22Rv1 (cell line): ENCODE measurements around the gene SH2D4B.

Source experiments
- H3K27ac ChIP-seq: fragments of 450-650 bp; 2 replicates; pipeline ENCODE4 v1.5.1; 2017
- CTCF ChIP-seq: fragments of 450-650 bp; IDR thresholded peaks from 2 replicates; pipeline ENCODE4 v1.5.1; 2017; ENCODE audit warnings: mild to moderate bottlenecking
- ZFX ChIP-seq: fragments of 450-650 bp; IDR thresholded peaks from 2 replicates; pipeline ENCODE4 v1.6.1; 2017; ENCODE audit warnings: antibody characterized with exemption, borderline replicate concordance

SH2D4B gene

GRCh38 chr10:80613466-80614170, 75.9 kb downstream of the SH2D4B start:
- no peak overlapping the region for H3K27ac ChIP-seq
- no peak for TF ChIP-seq ZFX
- TF ChIP-seq CTCF, result no peak

- no peak overlapping the region for H3K27ac ChIP-seq
- TF ChIP-seq ZFX (no peak), CTCF (no peak)
Observed at GRCh38 chr10:80614576-80615416, 77.1 kb downstream of the SH2D4B start.

- TF ChIP-seq CTCF (no peak), ZFX (no peak)
- no peak overlapping the region for H3K27ac ChIP-seq
Observed at GRCh38 chr10:80617807-80618206, 80.1 kb downstream of the SH2D4B start.

GRCh38 chr10:80619036-80619435, 81.3 kb downstream of the SH2D4B start:
- H3K27ac ChIP-seq, result no peak overlapping the region
- no peak for TF ChIP-seq CTCF
- TF ChIP-seq ZFX, result no peak

GRCh38 chr10:80622153-80622552, 84.5 kb downstream of the SH2D4B start:
- TF ChIP-seq CTCF, result no peak
- no peak for TF ChIP-seq ZFX
- no peak overlapping the region for H3K27ac ChIP-seq

- H3K27ac ChIP-seq, result no peak overlapping the region
- TF ChIP-seq CTCF, result no peak
- TF ChIP-seq ZFX, result no peak
Observed at GRCh38 chr10:80630324-80630723, 92.6 kb downstream of the SH2D4B start.

GRCh38 chr10:80632742-80633141, 95.0 kb downstream of the SH2D4B start:
- TF ChIP-seq ZFX (no peak), CTCF (no peak)
- H3K27ac ChIP-seq, result no peak overlapping the region
